SK-N-SH (cell line): ENCODE measurements around the gene ALPL. TPM values are rescaled to one million over a fixed set of nuclear protein-coding genes. Genes with fewer than 3 reads are reported as not detected.

Experiments used
- CTCF ChIA-PET: fragments of 300-600, 350-600 bp; formaldehyde crosslinking; extraction: SDS; loops from one replicate; lab custom pipeline; 2021; lab: Yijun Ruan, JAX
- POLR2A ChIA-PET: fragments of 350-600 bp; sonication (Branson Sonifier 250); formaldehyde crosslinking; extraction: SDS; loops from one replicate; lab custom pipeline; 2020; ENCODE audit warnings: antibody characterized with exemption, inconsistent platforms; lab: Yijun Ruan, JAX
- DNase-seq: peaks from one replicate; pipeline ENCODE4 v3.0.0; 2012
- H2AFZ ChIP-seq: fragments of 200-600 bp; sonication (generic); 2 replicates; pipeline ENCODE4 v1.8.1; 2016; ENCODE audit warnings: antibody characterized with exemption, mild to moderate bottlenecking, low read depth
- H3F3A ChIP-seq: fragments of 200-600 bp; sonication (generic); replicated peaks from 2 replicates; pipeline ENCODE3; 2016; ENCODE audit warnings: antibody characterized with exemption, mild to moderate bottlenecking; ENCODE audit not compliant: insufficient read depth
- H3K27ac ChIP-seq, 2 experiments: fragments of 200-500 bp in 1 of 2; fragments of 200-600 bp in 1 of 2; sonication (Bioruptor generic) in 1 of 2; sonication (generic), shearing (Covaris generic) in 1 of 2; 2 replicates each; pipeline versions ENCODE4 v1.5.1 to v1.6.1; 2014 to 2016; ENCODE audit warnings: low read depth in 2 of 2, inconsistent platforms in 1 of 2, low read length in 1 of 2, mild to moderate bottlenecking in 1 of 2, mixed read lengths in 1 of 2
- H3K27me3 ChIP-seq: fragments of 200-600 bp; sonication (generic), shearing (Covaris generic); 2 replicates; pipeline ENCODE4 v1.6.1; 2016; ENCODE audit warnings: mixed run types; ENCODE audit not compliant: insufficient read depth
- H3K36me3 ChIP-seq, 2 experiments: fragments of 200-500 bp in 1 of 2; fragments of 200-600 bp in 1 of 2; sonication (Bioruptor generic) in 1 of 2; sonication (generic) in 1 of 2; replicated peaks in 1 of 2; 2 replicates each; pipeline versions ENCODE3 to v1.5.1; 2014 to 2016; ENCODE audit warnings: low read length in 1 of 2, mild to moderate bottlenecking in 1 of 2; ENCODE audit not compliant: insufficient read depth in 2 of 2, control insufficient read depth in 1 of 2
- H3K4me1 ChIP-seq, 2 experiments: fragments of 200-500 bp in 1 of 2; fragments of 200-600 bp in 1 of 2; sonication (Bioruptor generic) in 1 of 2; sonication (generic), shearing (Covaris generic) in 1 of 2; 2 replicates each; pipeline versions ENCODE4 v1.5.1 to v1.6.1; 2014 to 2016; ENCODE audit warnings: low read depth in 1 of 2, low read length in 1 of 2, mixed run types in 1 of 2; ENCODE audit not compliant: insufficient read depth in 2 of 2, control insufficient read depth in 1 of 2
- H3K4me2 ChIP-seq: fragments of 200-600 bp; sonication (generic), shearing (Covaris generic); 2 replicates; pipeline ENCODE4 v1.6.1; 2017; ENCODE audit warnings: mixed run types
- H3K4me3 ChIP-seq, 2 experiments: fragments of 200-500 bp in 1 of 2; fragments of 200-600 bp in 1 of 2; sonication (Bioruptor generic) in 1 of 2; sonication (generic), shearing (Covaris generic) in 1 of 2; 2 replicates each; pipeline versions ENCODE4 v1.5.1 to v1.8.1; 2014 to 2016; ENCODE audit warnings: low read depth in 2 of 2, inconsistent platforms in 1 of 2, low read length in 1 of 2, mild to moderate bottlenecking in 1 of 2, mixed read lengths in 1 of 2, moderate library complexity in 1 of 2
- H3K79me2 ChIP-seq: fragments of 200-600 bp; sonication (generic); 2 replicates; pipeline ENCODE4 v1.8.1; 2017; ENCODE audit warnings: mild to moderate bottlenecking; ENCODE audit not compliant: insufficient read depth
- H3K9ac ChIP-seq: fragments of 200-600 bp; sonication (generic); 2 replicates; pipeline ENCODE4 v1.6.1; 2017; ENCODE audit warnings: mixed run types
- H3K9me2 ChIP-seq: fragments of 200-600 bp; sonication (generic); 2 replicates; pipeline ENCODE4 v1.6.1; 2017; ENCODE audit warnings: mixed run types
- H3K9me3 ChIP-seq: fragments of 200-600 bp; sonication (generic); 2 replicates; pipeline ENCODE4 v1.6.1; 2017; ENCODE audit warnings: mixed run types, mild to moderate bottlenecking, moderate library complexity
- H4K20me1 ChIP-seq: fragments of 200-600 bp; sonication (generic); 2 replicates; pipeline ENCODE4 v1.6.1; 2017; ENCODE audit warnings: mild to moderate bottlenecking, mixed run types; ENCODE audit not compliant: insufficient read depth
- ELF1 ChIP-seq: IDR thresholded peaks from 2 replicates; pipeline ENCODE4 v1.4.0; 2012
- EP300 ChIP-seq, 2 experiments: IDR thresholded peaks; 2 replicates each; pipeline versions ENCODE4 v1.4.0 to v1.6.1; 2012; ENCODE audit warnings: borderline replicate concordance in 1 of 2, low read depth in 1 of 2, low read length in 1 of 2
- MEF2A ChIP-seq: IDR thresholded peaks from 2 replicates; pipeline ENCODE4 v1.4.0; 2012; ENCODE audit warnings: low read depth, borderline replicate concordance
- MXI1 ChIP-seq: IDR thresholded peaks from 2 replicates; pipeline ENCODE4 v1.6.1; 2012; ENCODE audit warnings: mild to moderate bottlenecking, low read depth, low read length, improper control_type of control experiment
- NFIC ChIP-seq: IDR thresholded peaks from 2 replicates; pipeline ENCODE4 v1.4.0; 2012; ENCODE audit warnings: borderline replicate concordance
- RAD21 ChIP-seq: IDR thresholded peaks from 2 replicates; pipeline ENCODE4 v1.6.1; 2012; ENCODE audit warnings: mild to moderate bottlenecking, low read length
- RFX5 ChIP-seq: IDR thresholded peaks from 2 replicates; pipeline ENCODE4 v1.6.1; 2012; ENCODE audit warnings: mild to moderate bottlenecking, improper control_type of control experiment, low read length
- RXRA ChIP-seq: IDR thresholded peaks from 2 replicates; pipeline ENCODE4 v1.4.0; 2012; ENCODE audit warnings: low read depth, mild to moderate bottlenecking, borderline replicate concordance
- SIN3A ChIP-seq: IDR thresholded peaks from 2 replicates; pipeline ENCODE4 v1.6.1; 2012; ENCODE audit warnings: low read depth, mild to moderate bottlenecking, low read length, moderate library complexity, borderline replicate concordance
- TAF1 ChIP-seq: IDR thresholded peaks from 2 replicates; pipeline ENCODE4 v1.6.1; 2012; ENCODE audit warnings: low read depth, mild to moderate bottlenecking, low read length, moderate library complexity, borderline replicate concordance
- TCF12 ChIP-seq: IDR thresholded peaks from 2 replicates; pipeline ENCODE4 v1.4.0; 2012
- TEAD4 ChIP-seq: IDR thresholded peaks from 2 replicates; pipeline ENCODE4 v1.4.0; 2012; ENCODE audit warnings: mild to moderate bottlenecking, borderline replicate concordance; ENCODE audit not compliant: insufficient read depth
- WGBS: methylation state at CpG from one replicate; pipeline ENCODE4 v1.1.6; 2017; ENCODE audit warnings: low lambda C conversion rate; 5-methylcytosine and 5-hydroxymethylcytosine counted together
- polyA plus RNA-seq, 3 experiments: library from polyadenylated mRNA; depleted of rRNA; stranded (reverse); fragments of >200 nt; gene quantifications; 2 replicates each; pipeline ENCODE4 v1.2.3, GENCODE V29; 2012
- TF ChIP-seq, protein P1 (sequence below): IDR thresholded peaks from 2 replicates; pipeline ENCODE4 v1.4.0; 2012; ENCODE audit warnings: low read depth, borderline replicate concordance
- TF ChIP-seq, protein P2 (sequence below): IDR thresholded peaks from 2 replicates; pipeline ENCODE4; 2012
- TF ChIP-seq, protein P3 (sequence below): IDR thresholded peaks from 2 replicates; pipeline ENCODE4 v1.4.0; 2012; ENCODE audit warnings: low read depth, borderline replicate concordance
- TF ChIP-seq, protein P4 (sequence below): fragments of 150-350 bp; IDR thresholded peaks from 2 replicates; pipeline ENCODE4 v1.6.1; 2017; ENCODE audit warnings: antibody characterized with exemption, low read length, low read depth, borderline replicate concordance

The ALPL gene
- polyA plus RNA-seq, 1 of the 3 experiments (the other 2 are of a cell fraction): 0.69 TPM

DNA sequence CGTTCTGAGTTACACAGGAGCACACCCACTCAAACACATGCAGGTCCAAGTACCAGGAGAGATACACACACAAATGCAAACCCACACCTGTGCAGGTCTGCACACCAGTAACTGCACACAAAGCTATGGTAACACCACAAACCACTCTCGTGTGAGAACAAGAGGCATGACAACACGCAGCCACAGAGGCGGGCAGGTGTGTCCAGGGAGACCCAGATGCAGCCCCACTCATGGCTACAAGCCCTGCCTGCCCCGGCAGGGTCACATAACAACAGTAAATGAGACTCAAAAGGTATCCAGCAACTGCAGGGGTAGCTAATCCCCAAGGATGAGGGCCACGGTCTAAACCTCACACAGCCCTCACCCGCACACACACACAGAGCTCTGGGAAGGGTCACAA, 111.8 kb downstream of the ALPL start:
- TF ChIP-seq MEF2A: no peak
- no peak for TF ChIP-seq MXI1
- no peak for TF ChIP-seq RXRA
- TF ChIP-seq, protein P1, sequence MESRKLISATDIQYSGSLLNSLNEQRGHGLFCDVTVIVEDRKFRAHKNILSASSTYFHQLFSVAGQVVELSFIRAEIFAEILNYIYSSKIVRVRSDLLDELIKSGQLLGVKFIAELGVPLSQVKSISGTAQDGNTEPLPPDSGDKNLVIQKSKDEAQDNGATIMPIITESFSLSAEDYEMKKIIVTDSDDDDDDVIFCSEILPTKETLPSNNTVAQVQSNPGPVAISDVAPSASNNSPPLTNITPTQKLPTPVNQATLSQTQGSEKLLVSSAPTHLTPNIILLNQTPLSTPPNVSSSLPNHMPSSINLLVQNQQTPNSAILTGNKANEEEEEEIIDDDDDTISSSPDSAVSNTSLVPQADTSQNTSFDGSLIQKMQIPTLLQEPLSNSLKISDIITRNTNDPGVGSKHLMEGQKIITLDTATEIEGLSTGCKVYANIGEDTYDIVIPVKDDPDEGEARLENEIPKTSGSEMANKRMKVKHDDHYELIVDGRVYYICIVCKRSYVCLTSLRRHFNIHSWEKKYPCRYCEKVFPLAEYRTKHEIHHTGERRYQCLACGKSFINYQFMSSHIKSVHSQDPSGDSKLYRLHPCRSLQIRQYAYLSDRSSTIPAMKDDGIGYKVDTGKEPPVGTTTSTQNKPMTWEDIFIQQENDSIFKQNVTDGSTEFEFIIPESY: no peak
- TF ChIP-seq RAD21: no peak
- no peak for TF ChIP-seq NFIC
- TF ChIP-seq TEAD4: no peak
- TF ChIP-seq, protein P2, sequence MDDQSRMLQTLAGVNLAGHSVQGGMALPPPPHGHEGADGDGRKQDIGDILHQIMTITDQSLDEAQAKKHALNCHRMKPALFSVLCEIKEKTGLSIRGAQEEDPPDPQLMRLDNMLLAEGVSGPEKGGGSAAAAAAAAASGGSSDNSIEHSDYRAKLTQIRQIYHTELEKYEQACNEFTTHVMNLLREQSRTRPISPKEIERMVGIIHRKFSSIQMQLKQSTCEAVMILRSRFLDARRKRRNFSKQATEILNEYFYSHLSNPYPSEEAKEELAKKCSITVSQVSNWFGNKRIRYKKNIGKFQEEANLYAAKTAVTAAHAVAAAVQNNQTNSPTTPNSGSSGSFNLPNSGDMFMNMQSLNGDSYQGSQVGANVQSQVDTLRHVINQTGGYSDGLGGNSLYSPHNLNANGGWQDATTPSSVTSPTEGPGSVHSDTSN: no peak
- TF ChIP-seq, protein P3, sequence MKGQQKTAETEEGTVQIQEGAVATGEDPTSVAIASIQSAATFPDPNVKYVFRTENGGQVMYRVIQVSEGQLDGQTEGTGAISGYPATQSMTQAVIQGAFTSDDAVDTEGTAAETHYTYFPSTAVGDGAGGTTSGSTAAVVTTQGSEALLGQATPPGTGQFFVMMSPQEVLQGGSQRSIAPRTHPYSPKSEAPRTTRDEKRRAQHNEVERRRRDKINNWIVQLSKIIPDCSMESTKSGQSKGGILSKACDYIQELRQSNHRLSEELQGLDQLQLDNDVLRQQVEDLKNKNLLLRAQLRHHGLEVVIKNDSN: no peak
- TF ChIP-seq EP300 (IDR thresholded peaks at IDR 0.05; ENCODE audit: borderline replicate concordance in 1 of 2, low read depth in 1 of 2, low read length in 1 of 2): no peak
- TF ChIP-seq, all 33 proteins: peak for 0
- POLR2A ChIA-PET: no interaction called here
- H3K4me2 ChIP-seq: no peak overlapping the region

DNA sequence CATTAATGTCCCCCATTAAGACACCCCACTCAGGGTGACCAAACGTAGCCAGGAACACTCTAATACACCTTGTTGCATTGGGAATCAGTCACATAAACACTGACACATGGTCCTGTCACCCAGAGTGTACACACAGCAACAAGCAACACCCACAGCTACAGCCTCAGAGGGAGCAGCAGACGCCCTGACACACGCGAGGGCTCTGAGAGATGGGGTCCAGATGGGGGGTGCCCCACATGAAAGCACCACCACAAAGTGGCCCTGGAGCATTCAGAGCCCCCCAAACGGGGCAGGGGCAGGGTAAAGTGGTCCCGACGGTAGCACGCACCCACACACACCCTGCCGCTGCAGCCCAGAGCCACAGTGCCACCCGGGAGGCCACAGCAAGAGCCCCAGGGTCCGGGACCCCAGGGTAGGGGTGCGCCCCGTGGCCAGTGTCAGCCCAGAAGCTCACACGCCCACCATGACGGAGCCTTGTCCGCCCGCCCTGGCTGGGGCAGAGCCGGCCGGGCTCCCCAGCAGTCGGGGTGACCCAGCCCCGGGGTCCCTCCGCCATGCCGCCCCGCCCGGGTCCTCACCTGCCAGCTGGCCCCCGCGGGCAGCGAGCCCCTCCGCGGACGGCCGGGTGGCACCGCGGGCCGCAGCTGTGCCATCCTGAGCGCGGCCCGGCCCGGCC, 112.7 kb downstream of the ALPL start:
- Histone ChIP-seq H3K4me3 (peak overlapping the region in 1 of 2 experiments; percentile 50; a peak in 2 of 4 replicates), H3K9me2 (no peaks in the 10 kb centered on the region), H3K4me2 (no peak overlapping the region), H4K20me1 (no peaks in the 10 kb centered on the region), H3F3A (no peaks in the 10 kb centered on the region), H3K9me3 (no peaks in the 10 kb centered on the region), H3K27ac (peak overlapping the region in 1 of 2 experiments; percentile 28; a peak in 1 of 4 replicates), H2AFZ (no peak overlapping the region), H3K9ac (no peak overlapping the region), H3K79me2 (no peaks in the 10 kb centered on the region), H3K27me3 (no peaks in the 10 kb centered on the region), H3K4me1 (peaks cover 0 to 77% of the 10 kb centered on the region in 2 experiments; a peak in 1 of 4 replicates), H3K36me3 (no peaks in the 10 kb centered on the region)
- POLR2A ChIA-PET: no interaction called here
- 33% methylated on average over 2 of the region's 39 CpGs for WGBS
- CTCF ChIA-PET: interaction anchor here (0.8 to 1.4 kb wide), 4 partner anchors 26 to 253 kb away, joined by 3 to 7 read pairs (median 4); no protein-coding TSS in a partner anchor
- DNase-seq: no peak
- no peak for TF ChIP-seq SIN3A
- TF ChIP-seq, protein P1: no peak
- TF ChIP-seq, protein P2: no peak
- TF ChIP-seq TCF12: no peak
- TF ChIP-seq ELF1: no peak
- no peak for TF ChIP-seq RAD21
- TF ChIP-seq RFX5: no peak
- no peak for TF ChIP-seq TAF1
- TF ChIP-seq, protein P4, sequence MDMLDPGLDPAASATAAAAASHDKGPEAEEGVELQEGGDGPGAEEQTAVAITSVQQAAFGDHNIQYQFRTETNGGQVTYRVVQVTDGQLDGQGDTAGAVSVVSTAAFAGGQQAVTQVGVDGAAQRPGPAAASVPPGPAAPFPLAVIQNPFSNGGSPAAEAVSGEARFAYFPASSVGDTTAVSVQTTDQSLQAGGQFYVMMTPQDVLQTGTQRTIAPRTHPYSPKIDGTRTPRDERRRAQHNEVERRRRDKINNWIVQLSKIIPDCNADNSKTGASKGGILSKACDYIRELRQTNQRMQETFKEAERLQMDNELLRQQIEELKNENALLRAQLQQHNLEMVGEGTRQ: no peak

More for the DNA sequence above, 111.8 kb downstream of the ALPL start:
- H3K9ac ChIP-seq: no peak overlapping the region
- H3K36me3 ChIP-seq: no peaks in the 10 kb centered on the region
- CTCF ChIA-PET: interaction anchor here (0.8 to 1.4 kb wide), 3 partner anchors 26 to 252 kb away, joined by 3 to 7 read pairs (median 3); no protein-coding TSS in a partner anchor
- H4K20me1 ChIP-seq: no peaks in the 10 kb centered on the region
- H3K27me3 ChIP-seq: no peaks in the 10 kb centered on the region
- no peak overlapping the region for H3K4me3 ChIP-seq
- H2AFZ ChIP-seq: no peak overlapping the region
- H3F3A ChIP-seq: no peaks in the 10 kb centered on the region
- H3K9me2 ChIP-seq: no peaks in the 10 kb centered on the region
- WGBS: 83% methylated on average over 3 of the region's 7 CpGs
- H3K4me1 ChIP-seq: peaks cover 0 to 68% of the 10 kb centered on the region in 2 experiments; a peak in 1 of 4 replicates
- H3K27ac ChIP-seq: no peak overlapping the region; a peak in 1 of 4 replicates
- no peak for DNase-seq
- H3K9me3 ChIP-seq: no peaks in the 10 kb centered on the region
- H3K79me2 ChIP-seq: no peaks in the 10 kb centered on the region
